Fibroblast of the aortic adventitia (primary cell): ENCODE data around the gene IPPK. TPM values are rescaled to one million over a fixed set of nuclear protein-coding genes. Genes with fewer than 3 reads are reported as not detected.

Experiments
- DNase-seq: peaks from one replicate; pipeline ENCODE4 v3.0.0-alpha.2; 2010; ENCODE audit warnings: low read depth
- H3K4me3 ChIP-seq: 2 replicates; pipeline ENCODE4 v1.5.1; 2011; ENCODE audit warnings: low read depth, mild to moderate bottlenecking, control low read depth, low read length, moderate library complexity
- total RNA-seq: library from RNA; depleted of rRNA; stranded (reverse); fragments of >200 nt; gene quantifications from 2 replicates; pipeline ENCODE4 v1.2.3, GENCODE V29; 2012; ENCODE audit warnings: low replicate concordance
- TF ChIP-seq, protein P1 (sequence below): IDR thresholded peaks from 2 replicates; pipeline ENCODE4 v1.5.1; 2011; ENCODE audit warnings: mild to moderate bottlenecking, low read length, control low read depth, inconsistent platforms; ENCODE audit not compliant: insufficient read depth

IPPK gene
- total RNA-seq, 1 donor: 9.6 TPM

DNA sequence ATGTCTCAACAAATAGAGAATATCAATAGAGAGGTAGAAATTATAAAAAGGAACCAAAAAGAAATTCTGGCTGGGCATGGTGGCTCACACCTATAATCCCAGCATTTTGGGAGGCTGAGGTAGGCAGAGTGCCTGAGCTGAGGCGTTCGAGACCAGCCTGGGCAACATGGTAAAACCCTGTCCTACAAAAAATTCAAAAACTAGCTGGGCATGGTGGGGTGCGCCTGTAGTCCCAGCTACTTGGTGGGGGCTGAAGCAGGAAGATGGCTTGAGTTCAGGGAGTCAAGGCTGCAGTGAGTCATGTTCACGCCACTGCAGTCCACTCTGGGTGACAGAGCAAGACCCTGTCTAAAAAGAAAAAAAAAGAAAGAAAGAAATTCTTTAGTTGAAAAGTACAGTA is 24.9 kb downstream of the IPPK start:
- DNase-seq: no peak
- no peak overlapping the region for H3K4me3 ChIP-seq
- TF ChIP-seq, protein P1, sequence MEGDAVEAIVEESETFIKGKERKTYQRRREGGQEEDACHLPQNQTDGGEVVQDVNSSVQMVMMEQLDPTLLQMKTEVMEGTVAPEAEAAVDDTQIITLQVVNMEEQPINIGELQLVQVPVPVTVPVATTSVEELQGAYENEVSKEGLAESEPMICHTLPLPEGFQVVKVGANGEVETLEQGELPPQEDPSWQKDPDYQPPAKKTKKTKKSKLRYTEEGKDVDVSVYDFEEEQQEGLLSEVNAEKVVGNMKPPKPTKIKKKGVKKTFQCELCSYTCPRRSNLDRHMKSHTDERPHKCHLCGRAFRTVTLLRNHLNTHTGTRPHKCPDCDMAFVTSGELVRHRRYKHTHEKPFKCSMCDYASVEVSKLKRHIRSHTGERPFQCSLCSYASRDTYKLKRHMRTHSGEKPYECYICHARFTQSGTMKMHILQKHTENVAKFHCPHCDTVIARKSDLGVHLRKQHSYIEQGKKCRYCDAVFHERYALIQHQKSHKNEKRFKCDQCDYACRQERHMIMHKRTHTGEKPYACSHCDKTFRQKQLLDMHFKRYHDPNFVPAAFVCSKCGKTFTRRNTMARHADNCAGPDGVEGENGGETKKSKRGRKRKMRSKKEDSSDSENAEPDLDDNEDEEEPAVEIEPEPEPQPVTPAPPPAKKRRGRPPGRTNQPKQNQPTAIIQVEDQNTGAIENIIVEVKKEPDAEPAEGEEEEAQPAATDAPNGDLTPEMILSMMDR: no peak

DNA sequence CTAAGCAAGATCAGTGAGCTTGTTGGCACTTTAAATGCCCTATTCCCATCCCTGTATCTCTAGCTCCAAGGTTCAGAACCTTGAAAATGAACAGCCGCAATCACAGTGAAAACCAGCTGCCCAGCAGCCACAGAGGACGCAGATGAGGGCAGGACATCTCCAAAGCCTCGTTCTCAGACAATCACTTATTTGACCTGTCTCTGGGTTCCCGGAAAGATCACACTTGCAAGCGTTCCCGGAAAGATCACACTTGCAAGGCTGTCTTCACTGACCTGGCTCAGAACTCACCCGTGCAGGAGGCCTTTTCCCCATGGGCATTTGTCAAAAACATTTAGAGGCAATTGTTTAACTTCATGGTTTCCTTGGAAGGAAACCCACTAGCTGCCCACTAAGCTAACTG is 25.7 kb downstream of the IPPK start:
- no peak for DNase-seq
- TF ChIP-seq, protein P1: no peak
- H3K4me3 ChIP-seq: no peak overlapping the region

DNA sequence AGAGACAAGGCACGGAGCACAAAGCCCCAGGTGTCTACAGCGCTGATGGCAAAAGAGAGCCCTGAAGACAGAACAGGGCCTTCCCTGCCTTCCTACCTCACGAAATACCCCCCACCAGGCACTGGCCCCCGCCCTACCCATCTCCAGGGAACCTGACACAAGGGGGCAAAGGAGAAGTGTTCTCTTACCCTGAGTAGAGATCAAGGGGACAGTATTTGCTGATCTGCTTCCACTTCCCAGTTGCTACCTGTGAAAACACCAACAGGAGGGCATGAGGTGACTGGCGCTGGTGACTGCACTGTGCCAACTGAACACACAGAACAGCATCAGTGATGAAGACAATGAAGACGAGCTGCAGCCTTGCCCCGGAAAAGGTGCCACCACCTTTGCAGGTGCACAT is 27.4 kb downstream of the IPPK start:
- H3K4me3 ChIP-seq: no peak overlapping the region
- no peak for DNase-seq
- TF ChIP-seq, protein P1: no peak

DNA sequence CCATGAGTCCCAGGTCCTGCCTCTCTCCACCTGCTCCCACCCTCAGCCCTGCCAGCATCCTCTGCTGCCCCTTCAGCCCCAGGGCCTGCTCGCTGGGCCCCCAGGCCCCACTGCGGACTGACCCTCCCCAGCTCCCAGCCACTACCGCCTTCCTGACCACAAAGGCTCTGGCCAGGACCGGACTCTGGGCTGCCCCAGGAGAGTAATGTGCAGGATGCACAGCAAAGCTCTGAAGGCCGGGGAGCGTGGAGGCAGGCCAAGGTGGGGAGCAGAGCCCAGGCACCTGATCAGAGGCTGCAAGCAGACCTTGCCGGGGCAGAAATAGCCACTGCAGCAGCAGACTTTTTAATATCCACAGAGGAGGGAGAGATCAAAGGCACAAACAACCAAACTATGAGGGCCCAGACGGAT is 27.9 kb downstream of the IPPK start:
- DNase-seq: no peak
- no peak overlapping the region for H3K4me3 ChIP-seq

DNA sequence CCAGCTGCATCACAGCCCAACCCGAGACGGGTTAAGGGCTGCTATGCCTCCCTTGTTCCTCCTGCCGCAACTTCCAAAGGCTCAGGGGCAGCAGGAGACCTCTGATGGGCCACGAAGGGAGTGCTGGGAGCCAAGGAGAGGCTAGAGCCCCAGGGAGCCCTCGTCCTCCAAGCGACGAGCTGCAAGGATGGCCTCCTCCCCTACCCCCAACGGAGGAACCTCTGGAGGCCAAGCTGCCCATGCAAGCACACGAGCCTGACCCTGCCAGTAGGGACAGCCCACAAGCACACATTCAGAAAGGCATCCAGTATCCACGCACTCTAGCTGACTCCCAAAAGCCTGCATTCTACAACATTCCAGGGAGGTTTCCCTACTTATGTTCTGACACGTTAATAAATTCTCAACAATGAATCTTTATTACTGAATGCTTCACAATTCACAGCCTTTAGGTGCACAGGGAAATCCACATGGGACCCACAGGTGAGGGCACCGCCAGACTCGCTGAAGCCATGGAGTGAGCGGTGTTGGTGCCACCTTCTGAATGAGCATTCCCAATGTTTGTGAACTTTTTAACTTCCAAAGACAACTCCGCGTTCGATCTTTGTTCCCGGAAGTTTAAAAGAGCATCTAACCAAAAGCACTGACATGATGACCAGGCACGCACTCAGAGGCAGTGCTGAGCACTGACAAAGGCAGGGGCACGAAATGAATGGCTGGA is 28.7 kb downstream of the IPPK start:
- no peak overlapping the region for H3K4me3 ChIP-seq
- TF ChIP-seq, protein P1: no peak
- no peak for DNase-seq

More for the DNA sequence above, 27.9 kb downstream of the IPPK start:
- TF ChIP-seq, protein P1: no peak

DNA sequence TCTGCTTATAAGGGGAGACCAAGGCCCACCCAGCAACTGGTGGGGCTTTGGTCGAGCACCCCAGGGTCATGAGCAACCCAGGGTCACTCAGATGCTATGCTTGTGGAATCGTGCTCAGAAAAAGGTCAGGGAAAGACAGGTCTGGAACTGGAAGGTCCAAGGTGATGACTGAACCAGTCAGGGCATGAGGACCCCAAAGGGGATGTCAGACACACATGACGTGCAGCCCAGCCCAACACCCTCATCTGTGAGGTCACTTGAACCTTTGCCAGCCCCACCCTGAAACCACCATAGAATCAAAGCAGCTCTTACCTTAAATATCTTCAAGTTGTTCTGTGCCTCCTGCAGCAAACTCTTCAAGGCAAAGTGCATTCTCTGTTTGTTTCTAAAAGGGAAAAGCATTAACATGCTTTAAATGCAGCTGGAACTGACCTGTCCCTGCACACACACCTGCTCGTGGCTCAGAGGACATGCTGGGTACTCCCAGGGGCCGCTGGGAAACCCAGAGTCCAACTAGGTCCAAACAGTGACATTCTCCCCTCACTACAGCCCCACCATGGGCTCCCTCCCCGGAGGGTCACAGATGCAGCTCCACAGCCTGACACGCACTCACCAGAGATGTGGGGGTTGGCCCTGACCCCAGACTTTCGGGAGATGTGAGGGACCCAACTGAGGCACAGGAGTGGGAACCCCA is 29.4 kb downstream of the IPPK start:
- H3K4me3 ChIP-seq: no peak overlapping the region
- TF ChIP-seq, protein P1: no peak
- DNase-seq: no peak
